OCI-LY1 (cell line): ENCODE data around the gene AKAP8L.

ENCODE experiments used
- H2AFZ ChIP-seq: fragments of 200-600 bp; sonication (generic), shearing (Covaris generic); 2 replicates; pipeline ENCODE4 v1.6.0; 2014; ENCODE audit warnings: antibody characterized with exemption, mild to moderate bottlenecking, low read length
- H3F3A ChIP-seq: fragments of 200-600 bp; sonication (generic), shearing (Covaris generic); 2 replicates; pipeline ENCODE4 v1.6.0; 2014; ENCODE audit warnings: mild to moderate bottlenecking, antibody characterized with exemption, low read length, moderate library complexity; ENCODE audit not compliant: insufficient read depth
- H3K27ac ChIP-seq: fragments of 200-600 bp; sonication (generic); 2 replicates; pipeline ENCODE4 v1.5.1; 2014; ENCODE audit warnings: low read length, mixed run types, mild to moderate bottlenecking, low read depth; ENCODE audit not compliant: poor library complexity, severe bottlenecking
- H3K27me3 ChIP-seq: fragments of 200-600 bp; sonication (generic); 2 replicates; pipeline ENCODE4 v1.6.0; 2014; ENCODE audit warnings: antibody characterized with exemption, mild to moderate bottlenecking, low read length, moderate library complexity; ENCODE audit not compliant: insufficient read depth
- H3K36me3 ChIP-seq: fragments of 200-600 bp; sonication (generic); 2 replicates; pipeline ENCODE4 v1.6.1; 2014; ENCODE audit warnings: mild to moderate bottlenecking, antibody characterized with exemption, low read length, moderate library complexity, mixed read lengths; ENCODE audit not compliant: insufficient read depth
- H3K4me1 ChIP-seq: fragments of 200-600 bp; sonication (generic); 2 replicates; pipeline ENCODE4 v1.5.1; 2014; ENCODE audit warnings: mild to moderate bottlenecking, low read length, moderate library complexity; ENCODE audit not compliant: insufficient read depth, severe bottlenecking
- H3K4me2 ChIP-seq: fragments of 200-600 bp; sonication (generic), shearing (Covaris generic); 2 replicates; pipeline ENCODE4 v1.6.1; 2014; ENCODE audit warnings: low read length
- H3K4me3 ChIP-seq: fragments of 200-600 bp; sonication (generic); 2 replicates; pipeline ENCODE4 v1.5.1; 2014; ENCODE audit warnings: low read length, low read depth, mild to moderate bottlenecking, mixed read lengths; ENCODE audit not compliant: poor library complexity, severe bottlenecking
- H3K79me2 ChIP-seq: fragments of 200-600 bp; shearing (Covaris generic); 2 replicates; pipeline ENCODE4 v1.6.1; 2016; ENCODE audit warnings: mixed run types, low read length, mixed read lengths; ENCODE audit not compliant: insufficient read depth
- H3K9ac ChIP-seq: fragments of 200-600 bp; sonication (generic), shearing (Covaris generic); 2 replicates; pipeline ENCODE4 v1.6.1; 2014; ENCODE audit warnings: mild to moderate bottlenecking, low read length, mixed read lengths
- H3K9me2 ChIP-seq: fragments of 200-600 bp; sonication (generic), shearing (Covaris generic); 2 replicates; pipeline ENCODE4 v1.6.1; 2014; ENCODE audit warnings: low read depth, mild to moderate bottlenecking, low read length, mixed read lengths
- H3K9me3 ChIP-seq: fragments of 200-600 bp; shearing (Covaris generic); 2 replicates; pipeline ENCODE4 v1.6.1; 2014; ENCODE audit warnings: low read length, mixed read lengths
- H4K20me1 ChIP-seq: fragments of 200-600 bp; sonication (generic), shearing (Covaris generic); 2 replicates; pipeline ENCODE4 v1.6.0; 2016; ENCODE audit warnings: mild to moderate bottlenecking, low read length; ENCODE audit not compliant: insufficient read depth
- EZH2 ChIP-seq: fragments of 200-600 bp; sonication (generic), shearing (Covaris generic); IDR thresholded peaks from 2 replicates; pipeline ENCODE4 v1.8.0; 2017; ENCODE audit warnings: borderline replicate concordance, mixed run types, mild to moderate bottlenecking, antibody characterized with exemption, low read length, moderate library complexity, mixed read lengths
- TF ChIP-seq, protein P1 (sequence below): fragments of 200-600 bp; sonication (generic), shearing (Covaris generic); IDR thresholded peaks from 2 replicates; pipeline ENCODE4 v1.5.1; 2017; ENCODE audit warnings: mild to moderate bottlenecking, antibody characterized with exemption, low read length, moderate library complexity, mixed read lengths

Gene AKAP8L

DNA sequence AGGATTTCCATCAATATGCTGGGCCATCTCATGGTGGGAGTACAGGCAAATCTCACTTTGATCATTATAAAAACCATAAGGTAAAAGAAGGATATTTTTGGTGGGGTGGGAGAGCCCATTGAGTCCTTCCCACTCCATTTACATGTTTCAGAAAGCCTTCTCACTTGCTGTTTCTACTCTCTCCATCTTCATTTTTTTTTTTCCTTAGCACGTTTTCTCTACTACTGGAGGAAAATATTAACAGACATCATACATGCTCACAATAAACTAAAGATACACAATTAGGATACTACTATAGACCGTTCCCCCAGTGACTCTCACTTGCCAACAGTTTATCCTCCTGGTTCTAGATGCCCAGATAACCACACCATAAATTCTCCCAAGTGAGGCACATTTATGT lies 37.4 kb downstream of the AKAP8L start:
- Histone ChIP-seq H3K4me1 (peaks cover 31% of the 10 kb centered on the region), H4K20me1 (no peaks in the 10 kb centered on the region), H3F3A (peaks cover 5% of the 10 kb centered on the region; the same call in 1 of the 2 replicates), H3K27ac (peak overlapping the region; percentile 60), H3K9me2 (no peaks in the 10 kb centered on the region), H3K9me3 (no peaks in the 10 kb centered on the region), H3K27me3 (no peaks in the 10 kb centered on the region), H3K79me2 (peaks cover 27% of the 10 kb centered on the region), H3K4me3 (no peak overlapping the region), H3K36me3 (peaks cover 19% of the 10 kb centered on the region), H3K9ac (no peak overlapping the region), H3K4me2 (no peak overlapping the region), H2AFZ (no peak overlapping the region)
- TF ChIP-seq, protein P1, sequence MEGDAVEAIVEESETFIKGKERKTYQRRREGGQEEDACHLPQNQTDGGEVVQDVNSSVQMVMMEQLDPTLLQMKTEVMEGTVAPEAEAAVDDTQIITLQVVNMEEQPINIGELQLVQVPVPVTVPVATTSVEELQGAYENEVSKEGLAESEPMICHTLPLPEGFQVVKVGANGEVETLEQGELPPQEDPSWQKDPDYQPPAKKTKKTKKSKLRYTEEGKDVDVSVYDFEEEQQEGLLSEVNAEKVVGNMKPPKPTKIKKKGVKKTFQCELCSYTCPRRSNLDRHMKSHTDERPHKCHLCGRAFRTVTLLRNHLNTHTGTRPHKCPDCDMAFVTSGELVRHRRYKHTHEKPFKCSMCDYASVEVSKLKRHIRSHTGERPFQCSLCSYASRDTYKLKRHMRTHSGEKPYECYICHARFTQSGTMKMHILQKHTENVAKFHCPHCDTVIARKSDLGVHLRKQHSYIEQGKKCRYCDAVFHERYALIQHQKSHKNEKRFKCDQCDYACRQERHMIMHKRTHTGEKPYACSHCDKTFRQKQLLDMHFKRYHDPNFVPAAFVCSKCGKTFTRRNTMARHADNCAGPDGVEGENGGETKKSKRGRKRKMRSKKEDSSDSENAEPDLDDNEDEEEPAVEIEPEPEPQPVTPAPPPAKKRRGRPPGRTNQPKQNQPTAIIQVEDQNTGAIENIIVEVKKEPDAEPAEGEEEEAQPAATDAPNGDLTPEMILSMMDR, result no peak
- no peak for TF ChIP-seq EZH2

DNA sequence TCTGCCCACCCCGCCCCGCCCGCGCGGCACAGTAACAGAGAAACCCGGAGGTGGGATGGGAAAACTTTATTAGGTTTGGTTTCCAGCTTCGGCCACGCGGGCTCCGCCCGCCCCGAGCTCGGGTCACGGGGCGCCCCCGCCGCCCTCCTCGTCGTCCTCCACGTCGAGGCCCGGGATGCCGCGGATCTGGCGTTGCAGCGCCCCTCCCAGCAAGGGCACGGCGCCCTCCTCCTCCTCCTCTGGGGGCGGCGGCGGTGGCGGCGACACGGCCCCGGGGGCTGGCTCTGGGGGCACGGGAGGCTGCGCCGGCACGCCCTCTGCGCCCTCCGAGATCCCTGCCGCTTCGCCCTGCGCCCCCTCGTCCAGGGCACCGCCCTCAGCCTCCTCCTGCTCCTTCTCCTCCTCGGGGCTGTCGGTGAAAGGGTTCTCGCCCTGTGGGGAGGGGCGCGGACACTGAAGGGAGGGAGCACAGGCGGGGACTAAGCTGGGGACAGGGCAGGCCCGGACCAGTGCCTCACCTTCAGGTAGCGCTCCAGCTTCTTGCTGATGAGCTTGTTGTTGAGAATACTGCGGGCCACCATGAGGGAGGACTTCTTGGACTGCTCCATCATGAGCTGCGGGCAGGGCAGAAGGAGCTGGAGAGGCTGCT lies 38.7 kb downstream of the AKAP8L start:
- TF ChIP-seq, protein P1, result no peak
- no peak for TF ChIP-seq EZH2
- H3K4me2 ChIP-seq, result peak overlapping the region; percentile 94
- H3K9me2 ChIP-seq, result no peaks in the 10 kb centered on the region
- no peaks in the 10 kb centered on the region for H3K9me3 ChIP-seq
- H3F3A ChIP-seq, result peaks cover 5% of the 10 kb centered on the region; the same call in 1 of the 2 replicates
- peak overlapping the region; percentile 76 for H3K9ac ChIP-seq
- H3K27me3 ChIP-seq, result no peaks in the 10 kb centered on the region
- H2AFZ ChIP-seq, result no peak overlapping the region
- H3K4me1 ChIP-seq, result peaks cover 41% of the 10 kb centered on the region
- peak overlapping the region; percentile 100 for H3K4me3 ChIP-seq
- H3K79me2 ChIP-seq, result peaks cover 38% of the 10 kb centered on the region
- H3K27ac ChIP-seq, result peak overlapping the region; percentile 60
- no peaks in the 10 kb centered on the region for H4K20me1 ChIP-seq
- peaks cover 20% of the 10 kb centered on the region for H3K36me3 ChIP-seq

DNA sequence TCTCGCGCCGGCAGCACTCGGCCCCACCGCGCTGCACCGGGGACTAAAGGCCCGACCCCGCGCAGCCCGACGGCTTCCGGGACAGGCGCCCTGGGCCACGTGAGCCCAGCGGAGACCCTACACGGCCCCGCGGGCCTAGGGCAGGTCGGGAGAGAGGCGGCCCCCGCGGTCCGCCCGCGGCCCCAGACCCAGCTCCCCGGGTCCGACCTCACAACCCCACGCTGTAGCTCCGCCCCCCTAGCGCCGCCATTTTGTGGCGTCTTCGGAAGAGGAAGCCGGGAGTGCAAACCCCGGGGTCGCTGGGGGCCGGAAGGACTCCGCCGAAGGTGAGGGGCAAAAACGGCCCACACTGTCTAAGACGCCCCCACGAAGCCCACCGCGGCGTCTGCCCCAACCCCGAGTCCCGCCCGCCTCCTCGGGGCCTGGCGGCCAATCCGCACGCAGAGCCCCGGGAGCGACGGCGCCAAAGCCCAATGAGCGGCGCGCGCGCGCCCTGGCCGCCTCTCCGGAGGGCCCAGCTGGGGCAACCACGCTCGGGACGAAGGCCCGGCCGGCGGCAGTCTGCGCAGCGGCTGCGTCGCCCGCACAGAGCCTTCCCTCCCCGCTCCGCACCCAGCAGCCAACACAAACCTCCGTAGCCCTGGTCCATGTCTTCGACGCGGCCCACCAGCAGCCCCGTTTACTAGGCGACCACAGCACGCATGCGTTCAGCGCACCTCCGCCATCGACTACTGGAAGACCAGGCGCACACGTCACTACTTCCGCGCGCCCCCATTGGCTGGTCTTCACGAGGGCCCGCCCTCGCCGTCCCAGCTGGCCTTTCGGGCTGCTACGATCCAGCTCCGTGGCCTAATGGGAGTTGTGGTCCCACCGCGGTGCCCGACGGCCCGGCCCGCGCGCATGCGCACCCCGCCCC lies 39.4 kb downstream of the AKAP8L start, which contains the start of gene AKAP8:
Gene AKAP8, minus strand, starts transcription at position 705 of the 916 bp plus-strand sequence. Its CDS starts 56 bp downstream, at position 649.
- Histone ChIP-seq H3K4me3 (peak within 1 kb of the TSS; percentile 100), H3K9me2 (no peaks in the 10 kb centered on the region), H3K4me1 (peaks cover 44% of the 10 kb centered on the region), H3K9ac (peak within 1 kb of the TSS; percentile 100), H3K27me3 (no peaks in the 10 kb centered on the region), H3K79me2 (peaks cover 45% of the 10 kb centered on the region), H3F3A (peaks cover 5% of the 10 kb centered on the region; the same call in 1 of the 2 replicates), H4K20me1 (no peaks in the 10 kb centered on the region), H3K4me2 (peak within 1 kb of the TSS; percentile 94), H3K9me3 (no peaks in the 10 kb centered on the region), H3K36me3 (peaks cover 24% of the 10 kb centered on the region), H2AFZ (no peak within 1 kb of the TSS), H3K27ac (peak within 1 kb of the TSS; percentile 89)
- no peak for TF ChIP-seq EZH2
- TF ChIP-seq, protein P1, result no peak
